Mononuclear cell (primary cell): ENCODE data around the gene C22orf15. TPM values are rescaled to one million over a fixed set of nuclear protein-coding genes. Genes with fewer than 3 reads are reported as not detected.

ENCODE experiments used
- H3K27me3 ChIP-seq: 2 replicates; pipeline ENCODE4 v1.6.0; 2011; ENCODE audit warnings: low read length, control low read depth; ENCODE audit not compliant: insufficient read depth
- H3K4me1 ChIP-seq: 2 replicates; pipeline ENCODE4 v1.5.1; 2011; ENCODE audit warnings: mild to moderate bottlenecking, low read length, control low read depth; ENCODE audit not compliant: insufficient read depth
- H3K4me3 ChIP-seq: 2 replicates; pipeline ENCODE4 v1.5.1; 2011; ENCODE audit warnings: mild to moderate bottlenecking, low read length, moderate library complexity
- H3K9me3 ChIP-seq: 2 replicates; pipeline ENCODE4 v1.5.1; 2011; ENCODE audit warnings: low read depth, mild to moderate bottlenecking, control low read depth, low read length
- total RNA-seq: library from RNA; depleted of rRNA; stranded (reverse); fragments of >200 nt; gene quantifications from one replicate; pipeline ENCODE4 v1.2.3, GENCODE V29; 2012

Gene C22orf15
- total RNA-seq, 1 donor = 0.31 TPM

- Histone ChIP-seq H3K27me3 (no peaks in the 10 kb centered on the region), H3K4me1 (no peaks in the 10 kb centered on the region), H3K4me3 (no peak overlapping the region), H3K9me3 (no peaks in the 10 kb centered on the region)
Measured at GRCh38 chr22:23743303-23743705, 19.5 kb upstream of the C22orf15 start.

DNA sequence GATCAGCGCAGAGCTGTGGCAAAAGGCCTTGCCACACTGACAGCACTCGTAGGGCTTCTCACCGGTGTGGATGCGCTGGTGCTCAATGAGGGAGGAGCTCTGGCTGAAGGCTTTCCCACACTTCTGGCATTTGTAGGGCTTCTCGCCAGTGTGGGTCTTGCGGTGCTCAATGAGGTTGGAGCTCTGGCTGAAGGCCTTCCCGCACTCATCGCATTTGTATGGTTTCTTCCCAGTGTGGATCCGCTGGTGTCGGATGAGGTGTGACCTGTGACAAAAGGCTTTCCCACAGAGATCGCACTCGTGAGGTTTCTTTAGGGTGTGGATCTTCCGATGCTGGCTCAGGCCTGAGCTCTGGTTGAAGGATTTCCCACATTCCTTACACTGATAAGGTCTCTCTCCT is 18.8 kb upstream of the C22orf15 start:
- no peak overlapping the region for H3K4me3 ChIP-seq
- H3K4me1 ChIP-seq = no peaks in the 10 kb centered on the region
- no peaks in the 10 kb centered on the region for H3K27me3 ChIP-seq
- no peaks in the 10 kb centered on the region for H3K9me3 ChIP-seq

DNA sequence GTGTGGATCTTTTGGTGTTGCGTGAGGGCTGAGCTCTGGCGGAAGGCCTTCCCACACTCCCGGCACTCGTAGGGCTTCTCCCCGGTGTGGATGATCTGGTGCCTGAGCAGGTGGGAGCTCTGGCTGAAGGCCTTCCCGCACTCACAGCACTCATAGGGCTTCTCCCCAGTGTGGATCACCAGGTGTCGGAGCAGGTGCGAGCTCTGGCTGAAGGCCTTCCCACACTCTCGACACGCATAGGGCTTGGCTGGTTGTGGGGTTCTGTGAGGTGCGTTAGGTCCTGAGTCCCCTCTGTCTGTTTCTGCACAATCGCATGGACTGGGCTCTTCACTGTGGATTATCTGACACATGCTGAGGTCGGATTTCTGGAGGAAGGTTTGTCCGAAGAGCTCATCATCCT is 18.3 kb upstream of the C22orf15 start:
- Histone ChIP-seq H3K4me3 (no peak overlapping the region), H3K9me3 (no peaks in the 10 kb centered on the region), H3K4me1 (no peaks in the 10 kb centered on the region), H3K27me3 (no peaks in the 10 kb centered on the region)

- H3K27me3 ChIP-seq = no peaks in the 10 kb centered on the region
- no peak overlapping the region for H3K4me3 ChIP-seq
- H3K9me3 ChIP-seq = no peaks in the 10 kb centered on the region
- peaks cover 9% of the 10 kb centered on the region for H3K4me1 ChIP-seq
Measured at GRCh38 chr22:23745791-23746190, 17.0 kb upstream of the C22orf15 start.

DNA sequence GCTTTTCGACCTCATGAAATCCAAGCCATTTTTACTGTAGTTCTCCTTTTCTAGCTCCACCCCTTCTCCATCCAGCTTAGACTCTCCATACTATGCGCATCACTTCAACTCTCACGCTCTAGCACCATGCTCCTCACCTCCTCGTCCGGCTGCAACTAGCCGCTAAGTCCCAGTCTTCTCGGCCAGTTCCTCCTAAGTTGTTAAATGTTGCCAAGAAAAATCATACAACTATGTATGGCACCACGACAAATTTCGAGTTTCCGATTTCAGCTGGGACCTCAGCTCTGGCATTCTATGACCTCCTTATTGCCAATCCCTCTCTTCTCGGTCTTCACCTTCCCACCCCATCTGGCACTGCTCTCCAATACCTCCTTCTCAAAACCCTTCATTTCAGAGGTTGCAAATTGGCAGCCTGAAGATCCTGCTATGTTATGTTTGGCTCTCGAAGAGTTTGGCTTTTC is 12.9 kb upstream of the C22orf15 start:
- peaks cover 13% of the 10 kb centered on the region for H3K4me1 ChIP-seq
- H3K9me3 ChIP-seq = no peaks in the 10 kb centered on the region
- no peak overlapping the region for H3K4me3 ChIP-seq
- no peaks in the 10 kb centered on the region for H3K27me3 ChIP-seq

- Histone ChIP-seq H3K9me3 (no peaks in the 10 kb centered on the region), H3K4me1 (peaks cover 13% of the 10 kb centered on the region), H3K4me3 (peak overlapping the region; percentile 61), H3K27me3 (no peaks in the 10 kb centered on the region)
Measured at GRCh38 chr22:23750367-23750713, 12.4 kb upstream of the C22orf15 start.

- Histone ChIP-seq H3K27me3 (no peaks in the 10 kb centered on the region), H3K4me3 (peak within 1 kb of the TSS; percentile 61), H3K4me1 (peaks cover 13% of the 10 kb centered on the region), H3K9me3 (no peaks in the 10 kb centered on the region)
Measured at GRCh38 chr22:23750714-23751440, 11.9 kb upstream of the C22orf15 start, which contains the start of gene ZNF70. Gene ZNF70, minus strand, starts transcription at chr22:23751112. Its CDS starts 5,972 bp downstream, at chr22:23745140.

- H3K4me3 ChIP-seq = peak overlapping the region; percentile 61
- no peaks in the 10 kb centered on the region for H3K27me3 ChIP-seq
- H3K4me1 ChIP-seq = peaks cover 13% of the 10 kb centered on the region
- H3K9me3 ChIP-seq = no peaks in the 10 kb centered on the region
Measured at GRCh38 chr22:23751441-23751996, 11.3 kb upstream of the C22orf15 start.

GRCh38 chr22:23752090-23752691 is 10.6 kb upstream of the C22orf15 start:
- Histone ChIP-seq H3K27me3 (no peaks in the 10 kb centered on the region), H3K9me3 (no peaks in the 10 kb centered on the region), H3K4me3 (no peak overlapping the region), H3K4me1 (peaks cover 13% of the 10 kb centered on the region)

DNA sequence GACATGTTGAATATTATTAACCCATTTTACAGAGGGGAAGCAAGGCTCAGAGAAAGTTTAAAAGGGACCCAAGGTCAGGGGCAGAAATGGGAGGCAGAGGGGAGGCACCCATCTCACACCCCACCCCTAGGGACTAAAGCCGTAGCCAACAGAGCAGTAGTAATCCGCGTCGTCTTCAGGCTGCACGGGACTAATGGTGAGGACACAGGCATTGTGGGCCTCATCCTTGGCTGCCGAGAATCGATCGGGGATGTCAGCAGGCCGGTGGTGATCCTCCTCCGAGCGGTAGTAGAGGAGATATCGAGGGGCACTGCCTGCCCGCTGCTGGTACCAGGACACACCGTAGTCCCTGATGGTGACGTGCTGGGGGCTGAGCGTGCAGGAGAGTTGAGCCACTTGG is 10.0 kb upstream of the C22orf15 start:
- H3K4me3 ChIP-seq = peak overlapping the region; percentile 35
- no peaks in the 10 kb centered on the region for H3K9me3 ChIP-seq
- H3K4me1 ChIP-seq = peaks cover 13% of the 10 kb centered on the region
- no peaks in the 10 kb centered on the region for H3K27me3 ChIP-seq

GRCh38 chr22:23753385-23753784 is 9.4 kb upstream of the C22orf15 start:
- Histone ChIP-seq H3K4me1 (peaks cover 13% of the 10 kb centered on the region), H3K4me3 (peak overlapping the region; percentile 35), H3K27me3 (no peaks in the 10 kb centered on the region), H3K9me3 (no peaks in the 10 kb centered on the region)

GRCh38 chr22:23754220-23754919 is 8.4 kb upstream of the C22orf15 start, which contains the start of gene VPREB3:
Gene VPREB3, minus strand, starts transcription at chr22:23754425. Its CDS starts 62 bp downstream, at chr22:23754363.
- peak within 1 kb of the TSS; percentile 35 for H3K4me3 ChIP-seq
- H3K9me3 ChIP-seq = no peaks in the 10 kb centered on the region
- peaks cover 13% of the 10 kb centered on the region for H3K4me1 ChIP-seq
- no peaks in the 10 kb centered on the region for H3K27me3 ChIP-seq

GRCh38 chr22:23754980-23755636 is 7.7 kb upstream of the C22orf15 start:
- H3K27me3 ChIP-seq = no peaks in the 10 kb centered on the region
- H3K4me1 ChIP-seq = peaks cover 10% of the 10 kb centered on the region
- H3K4me3 ChIP-seq = no peak overlapping the region

GRCh38 chr22:23755711-23756110 is 7.1 kb upstream of the C22orf15 start:
- Histone ChIP-seq H3K9me3 (no peaks in the 10 kb centered on the region), H3K4me3 (no peak overlapping the region), H3K27me3 (no peaks in the 10 kb centered on the region), H3K4me1 (peaks cover 5% of the 10 kb centered on the region)

More at GRCh38 chr22:23754980-23755636, 7.7 kb upstream of the C22orf15 start:
- no peaks in the 10 kb centered on the region for H3K9me3 ChIP-seq
